MCF 10A (cell line): ENCODE measurements around the gene GPC6. TPM values are rescaled to one million over a fixed set of nuclear protein-coding genes. Genes with fewer than 3 reads are reported as not detected.

Source experiments
- BruUV-seq: library from RNA; stranded (reverse); fragments of 400-500 nt; replicated peaks from 2 replicates; lab custom pipeline; 2021; lab: Mats Ljungman, UMichigan
- CTCF ChIA-PET: fragments of 300-600 bp; sonication (Branson Sonifier 250); formaldehyde crosslinking; extraction: SDS; loops from one replicate; lab custom pipeline; 2021; ENCODE audit warnings: antibody characterized with exemption, inconsistent platforms; lab: Yijun Ruan, JAX
- POLR2A ChIA-PET: fragments of 300-600, 350-650 bp; sonication (Branson Sonifier 250); formaldehyde crosslinking; extraction: SDS; loops from one replicate; lab custom pipeline; 2020; ENCODE audit warnings: antibody characterized with exemption, inconsistent platforms; lab: Yijun Ruan, JAX
- DNase-seq: peaks from one replicate; pipeline ENCODE4 v3.0.0-alpha.2; 2018; ENCODE audit not compliant: unreplicated experiment
- H3K27ac Mint-ChIP-seq: one replicate; pipeline ENCODE4 v1.8.0; 2022; ENCODE audit warnings: mild to moderate bottlenecking, low read depth, mixed read lengths; ENCODE audit not compliant: unreplicated experiment
- H3K27me3 Mint-ChIP-seq: one replicate; pipeline ENCODE4 v1.8.0; 2022; ENCODE audit warnings: mixed read lengths; ENCODE audit not compliant: insufficient read depth, unreplicated experiment
- H3K36me3 Mint-ChIP-seq: one replicate; pipeline ENCODE4 v1.8.0; 2022; ENCODE audit warnings: mild to moderate bottlenecking, moderate library complexity, mixed read lengths; ENCODE audit not compliant: insufficient read depth, unreplicated experiment
- H3K4me1 Mint-ChIP-seq: one replicate; pipeline ENCODE4 v1.8.0; 2022; ENCODE audit warnings: mixed read lengths; ENCODE audit not compliant: insufficient read depth, unreplicated experiment
- H3K4me3 Mint-ChIP-seq: one replicate; pipeline ENCODE4 v1.8.0; 2022; ENCODE audit warnings: mild to moderate bottlenecking, moderate library complexity, mixed read lengths; ENCODE audit not compliant: unreplicated experiment
- H3K9me3 Mint-ChIP-seq: one replicate; pipeline ENCODE4 v1.8.0; 2022; ENCODE audit warnings: mixed read lengths; ENCODE audit not compliant: unreplicated experiment
- intact Hi-C: fragments of 100-400 bp; cut with micrococcal nuclease; formaldehyde crosslinking; loops from 2 replicates; pipeline ENCODE4 v1.14.1; 2022
- total RNA-seq: library from RNA; stranded (reverse); gene quantifications from 2 replicates; pipeline ENCODE4 v1.2.3, GENCODE V29; 2022
- TF ChIP-seq, protein P1 (sequence below): fragments of 200-600 bp; IDR thresholded peaks from one replicate; pipeline ENCODE4 v1.8.0; 2022; ENCODE audit warnings: antibody characterized with exemption, mild to moderate bottlenecking; ENCODE audit not compliant: unreplicated experiment

GPC6 gene
- total RNA-seq, 1 experiment from 2014 or later = 8.4 TPM

- peaks cover 15% of the 10 kb centered on the region for H3K9me3 Mint-ChIP-seq
- H3K4me3 Mint-ChIP-seq = no peak overlapping the region
- no peak for DNase-seq
- TF ChIP-seq, protein P1, sequence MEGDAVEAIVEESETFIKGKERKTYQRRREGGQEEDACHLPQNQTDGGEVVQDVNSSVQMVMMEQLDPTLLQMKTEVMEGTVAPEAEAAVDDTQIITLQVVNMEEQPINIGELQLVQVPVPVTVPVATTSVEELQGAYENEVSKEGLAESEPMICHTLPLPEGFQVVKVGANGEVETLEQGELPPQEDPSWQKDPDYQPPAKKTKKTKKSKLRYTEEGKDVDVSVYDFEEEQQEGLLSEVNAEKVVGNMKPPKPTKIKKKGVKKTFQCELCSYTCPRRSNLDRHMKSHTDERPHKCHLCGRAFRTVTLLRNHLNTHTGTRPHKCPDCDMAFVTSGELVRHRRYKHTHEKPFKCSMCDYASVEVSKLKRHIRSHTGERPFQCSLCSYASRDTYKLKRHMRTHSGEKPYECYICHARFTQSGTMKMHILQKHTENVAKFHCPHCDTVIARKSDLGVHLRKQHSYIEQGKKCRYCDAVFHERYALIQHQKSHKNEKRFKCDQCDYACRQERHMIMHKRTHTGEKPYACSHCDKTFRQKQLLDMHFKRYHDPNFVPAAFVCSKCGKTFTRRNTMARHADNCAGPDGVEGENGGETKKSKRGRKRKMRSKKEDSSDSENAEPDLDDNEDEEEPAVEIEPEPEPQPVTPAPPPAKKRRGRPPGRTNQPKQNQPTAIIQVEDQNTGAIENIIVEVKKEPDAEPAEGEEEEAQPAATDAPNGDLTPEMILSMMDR = no peak
- ChIA-PET POLR2A (interaction anchor here (0.6 kb wide), 2 partner anchors 18 to 65 kb away, joined by 3 to 4 read pairs; no protein-coding TSS in a partner anchor), CTCF (interaction anchor here (0.7 kb wide), 1 partner anchor 559 kb away, joined by 4 read pairs; no protein-coding TSS in a partner anchor)
- H3K27ac Mint-ChIP-seq = no peak overlapping the region
- no peaks in the 10 kb centered on the region for H3K36me3 Mint-ChIP-seq
- H3K27me3 Mint-ChIP-seq = no peaks in the 10 kb centered on the region
- no TSS peak for BruUV-seq
- H3K4me1 Mint-ChIP-seq = peaks cover 5% of the 10 kb centered on the region
- intact Hi-C loops = no loop called here
Observed at GRCh38 chr13:93876236-93876635, 649.6 kb downstream of the GPC6 start.

DNA sequence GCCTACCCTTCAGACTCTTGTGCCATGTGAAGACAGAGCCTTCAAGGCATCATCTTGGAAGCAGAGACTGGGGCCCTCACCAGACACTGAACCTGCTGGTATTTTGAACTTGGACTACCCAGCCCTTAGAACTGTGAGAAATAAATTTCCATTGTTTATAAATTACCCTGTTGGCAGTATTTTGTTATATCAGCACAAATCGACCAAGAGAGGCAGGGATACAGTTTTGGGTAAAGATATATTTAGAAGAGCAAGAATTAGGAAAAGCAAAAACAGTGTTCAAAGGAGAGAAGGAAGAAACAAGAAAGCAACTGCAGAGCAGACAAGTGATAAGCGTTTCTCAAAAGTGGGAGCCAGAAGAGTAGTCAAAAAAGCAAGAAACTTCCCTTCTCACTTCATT is 652.1 kb downstream of the GPC6 start:
- H3K36me3 Mint-ChIP-seq = no peaks in the 10 kb centered on the region
- no peak for DNase-seq
- CTCF ChIA-PET = no interaction called here

DNA sequence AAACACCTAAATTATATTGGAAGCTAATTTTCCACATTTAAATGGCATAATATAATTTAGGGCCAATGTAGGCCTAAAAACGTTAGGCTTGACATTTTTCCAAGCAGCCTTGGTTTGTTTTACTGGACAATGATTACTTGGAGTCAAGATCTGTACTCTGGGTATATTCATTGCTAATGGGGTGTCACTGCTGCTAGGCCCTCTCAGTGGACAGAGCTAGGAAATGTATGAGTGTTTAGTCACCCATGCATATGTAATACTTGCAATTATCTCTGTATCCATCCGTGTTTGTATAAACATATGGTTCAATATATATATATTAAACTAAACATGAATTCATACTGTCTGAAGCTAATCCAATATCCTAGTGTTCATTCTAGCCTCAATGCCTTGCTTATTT is 654.8 kb downstream of the GPC6 start:
- Mint-ChIP-seq H3K4me3 (no peak overlapping the region), H3K4me1 (no peaks in the 10 kb centered on the region), H3K27ac (no peak overlapping the region), H3K27me3 (no peaks in the 10 kb centered on the region), H3K36me3 (no peaks in the 10 kb centered on the region), H3K9me3 (peaks cover 15% of the 10 kb centered on the region)
- ChIA-PET CTCF (no interaction called here), POLR2A (interaction anchor here (0.7 to 0.8 kb wide), 2 partner anchors 25 to 311 kb away, joined by 3 read pairs; no protein-coding TSS in a partner anchor)
- BruUV-seq = no TSS peak
- intact Hi-C loops = no loop called here
- DNase-seq = peak; percentile 6
- TF ChIP-seq, protein P1 = no peak

More for the DNA sequence above, 652.1 kb downstream of the GPC6 start:
- Mint-ChIP-seq H3K27me3 (no peaks in the 10 kb centered on the region), H3K27ac (no peak overlapping the region), H3K4me3 (no peak overlapping the region), H3K9me3 (peaks cover 15% of the 10 kb centered on the region), H3K4me1 (peaks cover 5% of the 10 kb centered on the region)
- POLR2A ChIA-PET = no interaction called here
- TF ChIP-seq, protein P1 = no peak
- BruUV-seq = no TSS peak
- intact Hi-C loops = no loop called here

GRCh38 chr13:93882086-93882651 is 655.6 kb downstream of the GPC6 start:
- H3K4me3 Mint-ChIP-seq = no peak overlapping the region
- no peaks in the 10 kb centered on the region for H3K4me1 Mint-ChIP-seq
- no TSS peak for BruUV-seq
- no peaks in the 10 kb centered on the region for H3K27me3 Mint-ChIP-seq
- ChIA-PET POLR2A (interaction anchor here (0.7 kb wide), 1 partner anchor 310 kb away, joined by 3 read pairs; no protein-coding TSS in a partner anchor), CTCF (no interaction called here)
- intact Hi-C loops = no loop called here
- H3K36me3 Mint-ChIP-seq = no peaks in the 10 kb centered on the region
- peaks cover 15% of the 10 kb centered on the region for H3K9me3 Mint-ChIP-seq
- H3K27ac Mint-ChIP-seq = peak overlapping the region; percentile 57
- peak; percentile 14 for DNase-seq
- TF ChIP-seq, protein P1 = no peak
